GM19395 (cell line): ENCODE results near the gene DIS3L.
"Not testable (repeated sequence)": the region's sequence is repeated elsewhere in the genome, so short reads cannot be mapped to it uniquely, and the experiment has no call there.

ENCODE experiments used
- ATAC-seq: cut with Tn5 transposase; IDR thresholded peaks from one replicate; pipeline ENCODE4 v1.9.1; 2021; ENCODE audit warnings: mild to moderate bottlenecking, moderate library complexity; ENCODE audit not compliant: unreplicated experiment

Gene DIS3L

DNA sequence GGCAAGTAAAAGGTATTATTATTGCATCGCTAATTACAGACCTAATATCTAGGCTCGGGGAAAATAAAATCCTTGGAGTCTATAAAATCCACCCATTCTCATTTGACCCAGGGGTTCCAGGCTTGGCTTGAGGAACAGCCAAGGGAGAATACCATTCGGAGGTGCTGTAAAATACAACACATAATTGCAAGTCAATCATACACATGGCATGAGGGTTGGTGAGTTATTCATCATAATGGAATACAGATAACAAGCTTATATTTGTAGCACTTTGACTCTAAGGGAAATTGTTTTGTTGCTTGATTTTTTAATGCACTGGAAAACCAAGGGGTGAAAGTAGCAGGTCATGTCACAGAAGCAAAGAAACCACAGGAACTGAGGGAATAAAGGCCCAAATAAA is 16.8 kb upstream of the DIS3L start:
- ATAC-seq: no peak

DNA sequence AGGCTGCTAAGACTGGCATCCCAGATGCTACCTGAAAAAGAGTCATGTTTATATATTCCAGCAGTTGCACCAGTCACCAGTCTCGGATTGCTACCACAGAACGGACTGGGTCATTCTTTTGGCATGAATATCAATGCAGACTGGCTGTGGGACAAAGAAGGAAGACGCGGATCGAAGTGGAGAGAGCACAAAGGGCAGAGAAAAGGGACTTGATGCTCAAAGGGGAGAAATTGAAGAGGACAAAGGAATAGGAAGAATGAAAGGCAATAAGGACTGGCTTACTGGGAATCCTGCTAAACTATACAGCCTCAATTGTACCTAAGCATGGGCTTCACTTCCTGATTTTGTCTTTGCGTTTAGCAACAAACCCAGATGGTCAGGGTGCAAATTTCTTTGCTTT is 15.3 kb upstream of the DIS3L start:
- no peak for ATAC-seq

DNA sequence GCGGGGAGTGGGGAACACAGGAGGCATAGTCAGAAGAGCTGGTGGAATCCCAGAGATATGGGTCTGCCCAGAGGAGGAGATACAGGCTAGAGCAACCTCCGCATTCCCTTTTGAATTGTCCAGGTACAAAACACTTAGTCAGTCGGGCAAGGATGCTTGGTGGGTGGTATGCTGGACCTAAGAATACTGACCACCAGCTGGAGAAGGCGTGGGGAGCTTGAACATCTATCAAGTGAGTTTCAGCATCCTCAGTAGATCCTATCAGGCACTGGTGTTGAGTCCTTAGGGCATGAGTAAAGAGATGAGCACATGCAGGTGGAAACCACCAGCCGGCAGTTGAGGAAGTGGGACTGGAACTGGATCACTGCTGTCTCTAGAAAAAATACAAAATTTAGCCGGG is 14.7 kb upstream of the DIS3L start:
- ATAC-seq: no peak

DNA sequence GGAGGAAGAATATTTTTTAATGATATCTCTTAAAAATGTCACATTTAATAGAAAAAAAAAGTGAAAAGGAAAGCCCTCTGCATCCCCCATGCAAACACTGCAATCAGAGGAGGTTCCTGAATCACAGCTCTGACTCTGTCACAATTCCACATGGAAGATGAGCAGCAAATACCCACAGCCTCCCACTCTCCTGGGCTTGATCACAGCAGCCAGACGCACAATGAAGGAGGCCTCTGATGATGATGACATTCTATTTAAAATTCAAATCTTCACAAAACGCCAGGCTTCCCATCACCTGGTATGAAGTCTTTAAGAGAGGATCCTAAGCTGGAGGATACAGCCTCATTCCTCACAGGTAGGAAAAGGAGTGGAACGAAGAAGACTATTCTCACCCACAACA is 9.1 kb upstream of the DIS3L start:
- ATAC-seq: no peak

GRCh38 chr15:66285533-66286280 is 7.7 kb upstream of the DIS3L start:
- no peak for ATAC-seq

- no peak for ATAC-seq
Measured at GRCh38 chr15:66287461-66288057, 5.8 kb upstream of the DIS3L start.

GRCh38 chr15:66288093-66288492 is 5.3 kb upstream of the DIS3L start:
- no peak for ATAC-seq

GRCh38 chr15:66288551-66289185 is 4.7 kb upstream of the DIS3L start:
- no peak for ATAC-seq

- ATAC-seq: no peak
Measured at GRCh38 chr15:66290007-66290406, 3.4 kb upstream of the DIS3L start.

- ATAC-seq: no peak
Measured at GRCh38 chr15:66290518-66290917, 2.9 kb upstream of the DIS3L start.

DNA sequence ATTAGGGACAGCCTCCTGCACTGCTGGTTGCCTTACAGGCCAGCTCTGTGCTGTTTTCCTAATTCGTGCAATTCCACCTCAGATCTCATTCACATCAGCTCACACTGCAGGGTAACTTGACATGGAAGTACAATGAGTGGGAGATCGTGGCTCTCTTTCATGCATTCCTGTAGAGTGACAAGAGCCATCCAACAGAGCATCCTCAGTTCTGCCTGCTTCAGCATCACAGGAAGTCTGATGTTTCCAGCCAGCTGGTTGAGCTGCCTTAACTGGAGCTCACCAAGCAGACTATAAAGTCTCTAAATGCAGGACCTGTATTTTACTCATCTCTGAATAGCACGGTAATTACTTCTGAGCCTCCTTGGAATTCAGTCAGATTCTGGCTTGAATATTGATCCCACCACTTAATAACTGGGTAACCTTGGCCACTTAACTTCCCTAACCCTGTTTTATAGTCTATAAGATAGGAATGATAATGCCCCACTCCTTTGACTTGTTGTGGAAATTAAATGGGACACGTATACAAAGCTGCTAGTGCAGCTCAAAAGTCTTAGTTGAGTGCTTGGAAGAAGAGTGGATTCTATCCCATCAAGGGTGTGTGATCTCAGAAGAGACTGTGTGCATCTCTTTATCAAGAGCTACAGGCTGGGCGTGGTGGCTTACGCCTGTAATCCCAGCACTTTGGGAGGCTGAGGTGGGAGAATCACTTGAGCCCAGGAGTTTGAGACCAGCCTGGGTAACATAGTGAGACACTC is 1.4 kb upstream of the DIS3L start:
- ATAC-seq: no peak

GRCh38 chr15:66292571-66293418 is 573 bp upstream of the DIS3L start:
- no peak for ATAC-seq

- ATAC-seq: no peak
Measured at GRCh38 chr15:66294157-66294931, 976 bp downstream of the DIS3L start.

DNA sequence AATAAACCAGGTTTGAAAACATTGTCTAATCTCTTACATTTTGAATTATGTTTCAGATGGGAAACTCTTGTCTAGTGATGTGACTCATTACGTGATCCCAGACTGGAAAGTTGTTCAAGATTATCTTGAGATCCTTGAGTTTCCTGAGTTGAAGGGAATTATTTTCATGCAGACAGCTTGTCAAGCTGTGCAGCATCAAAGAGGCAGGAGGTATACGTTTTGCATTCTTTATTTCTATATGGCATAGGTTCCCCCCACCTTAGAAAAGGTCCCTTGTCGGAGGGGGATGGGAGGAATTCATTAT is 1.5 kb downstream of the DIS3L start:
- no peak for ATAC-seq

GRCh38 chr15:66296186-66296585 is 2.8 kb downstream of the DIS3L start:
- ATAC-seq: no peak

DNA sequence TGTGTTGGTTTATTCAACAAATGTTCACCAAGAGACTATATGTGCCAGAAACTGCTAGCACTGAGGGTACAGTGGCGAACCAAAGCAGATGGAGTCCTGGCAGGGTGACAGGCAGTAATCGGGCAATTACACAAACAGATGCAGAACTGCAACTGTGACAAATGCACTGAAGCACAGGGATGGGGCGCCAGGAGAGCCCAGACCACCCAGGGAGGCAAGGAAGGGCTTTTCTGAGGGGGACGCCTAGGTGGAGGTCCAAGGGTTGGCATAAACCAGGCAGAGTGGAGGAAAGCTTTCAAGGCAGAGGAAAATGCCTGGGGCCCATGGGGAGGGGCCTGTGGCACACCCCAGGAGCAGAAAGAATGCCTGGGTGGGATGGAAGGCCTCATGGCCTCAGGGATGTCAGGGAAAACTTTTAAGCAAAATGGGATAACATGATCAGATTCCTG is 5.5 kb downstream of the DIS3L start:
- no peak for ATAC-seq

DNA sequence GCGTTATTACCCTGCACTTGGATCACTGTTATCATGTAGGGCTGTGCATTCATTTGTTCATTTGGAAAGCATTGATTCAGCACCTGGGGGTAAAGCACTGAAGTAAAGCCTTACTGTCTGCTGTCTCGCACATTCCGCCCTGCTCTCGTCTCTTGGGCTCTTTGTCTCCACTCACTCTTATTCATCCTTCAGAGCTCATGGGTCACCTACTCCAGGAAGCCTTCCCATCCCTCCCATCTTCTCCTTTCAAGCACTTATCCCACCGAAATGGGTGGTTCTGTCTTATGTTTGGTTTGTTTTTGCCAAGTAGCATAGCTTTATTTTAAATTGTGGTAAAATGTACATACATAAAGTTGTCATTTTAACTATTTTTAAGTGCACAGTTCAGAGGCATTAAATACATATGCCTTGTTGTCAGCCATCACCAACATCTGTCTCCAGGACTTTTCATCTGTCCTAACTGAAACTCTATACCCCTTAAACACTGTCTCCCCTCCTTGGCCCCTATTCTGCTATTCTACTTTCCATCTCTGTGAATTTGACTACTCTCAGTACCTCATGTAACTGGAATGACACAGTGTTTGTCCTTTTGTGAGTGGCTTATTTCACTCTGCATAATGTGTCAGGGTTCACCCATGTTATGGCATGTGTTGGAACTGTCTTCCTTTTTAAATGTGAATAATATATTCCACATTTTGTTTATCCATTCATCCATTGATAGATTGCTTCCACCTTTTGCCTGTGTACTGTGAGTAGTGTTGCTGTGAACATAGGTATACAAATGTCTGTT is 9.3 kb downstream of the DIS3L start:
- no peak for ATAC-seq

DNA sequence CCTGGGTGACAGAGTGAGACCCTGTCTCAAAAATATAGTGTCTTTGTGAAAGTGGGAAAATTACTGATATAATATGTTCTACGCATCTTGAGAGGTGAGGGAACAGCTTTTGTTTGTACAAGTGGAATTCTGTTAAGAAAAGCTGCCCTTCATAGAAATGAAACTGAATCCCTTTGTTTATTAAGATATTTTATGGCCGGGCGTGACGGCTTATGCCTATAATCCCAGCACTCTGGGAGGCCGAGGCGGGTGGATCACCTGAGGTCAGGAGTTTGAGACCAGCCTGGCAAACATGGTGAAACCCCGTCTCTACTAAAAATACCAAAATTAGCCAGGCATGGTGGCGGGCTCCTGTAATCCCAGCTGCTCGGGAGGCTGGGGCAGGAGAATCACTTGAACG is 11.1 kb downstream of the DIS3L start:
- not testable (repeated sequence) for ATAC-seq

- no peak for ATAC-seq
Measured at GRCh38 chr15:66306381-66306780, 13.0 kb downstream of the DIS3L start.
